Neural progenitor cell (in vitro differentiated cells): ENCODE measurements around the gene RAB6B.

Experiments used
- CTCF ChIP-seq: fragments of 200-600 bp; sonication (generic); IDR thresholded peaks from 2 replicates; pipeline ENCODE4 v1.5.1; 2017; ENCODE audit warnings: antibody characterized with exemption, mild to moderate bottlenecking
- EZH2 ChIP-seq: fragments of 200-600 bp; sonication (generic); IDR thresholded peaks from 2 replicates; pipeline ENCODE4 v1.6.1; 2017; ENCODE audit warnings: antibody characterized with exemption, mild to moderate bottlenecking, moderate library complexity

DNA sequence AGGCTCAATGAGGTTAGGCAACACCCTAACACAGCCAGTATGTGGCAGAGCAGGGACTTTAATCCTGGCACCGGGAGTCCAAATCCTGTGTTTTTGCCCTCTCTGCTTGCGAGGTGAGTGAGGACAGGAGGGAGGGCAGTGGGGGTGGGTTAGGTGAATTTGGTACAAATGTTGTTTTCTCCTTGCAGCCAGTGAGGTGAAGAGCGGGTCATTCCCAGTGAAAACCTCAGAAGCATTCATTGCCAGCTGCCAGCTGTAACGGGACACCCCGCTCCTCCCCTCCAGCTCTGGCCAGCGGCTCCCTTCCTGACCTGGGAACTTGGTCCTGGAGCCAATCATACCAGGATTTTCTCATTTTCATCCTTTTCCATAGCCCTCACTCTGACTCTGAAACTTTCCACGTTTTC lies 45.7 kb upstream of the RAB6B start:
- TF ChIP-seq CTCF (no peak), EZH2 (no peak)
